Prostate gland (tissue), 2 donors: ENCODE data around the gene ZGPAT. TPM values are rescaled to one million over a fixed set of nuclear protein-coding genes. Genes with fewer than 3 reads are reported as not detected.

Experiments used
- DNase-seq: peaks from one replicate; pipeline ENCODE4 v3.0.0-alpha.2; 2019; ENCODE audit warnings: low spot score
- H3K27ac ChIP-seq, 2 donors: fragments of 200-600 bp; sonication (generic); 2 replicates each; pipeline ENCODE4 v1.5.1; 2017 to 2019
- H3K27me3 ChIP-seq: fragments of 200-600 bp; sonication (generic); replicated peaks from 2 replicates; pipeline ENCODE4 v1.5.1; 2019; ENCODE audit not compliant: insufficient read depth
- H3K36me3 ChIP-seq, 2 donors: fragments of 200-600 bp; sonication (generic); 1 replicate in 1 of 2; 2 replicates in 1 of 2; pipeline versions ENCODE4 v1.5.1 to v1.8.1; 2017 to 2019
- H3K4me1 ChIP-seq: fragments of 200-600 bp; sonication (generic); replicated peaks from 2 replicates; pipeline ENCODE4 v1.5.1; 2019
- H3K4me3 ChIP-seq, 2 donors: fragments of 200-600 bp; sonication (generic); 2 replicates each; pipeline ENCODE4 v1.5.1; 2017 to 2019
- H3K9me3 ChIP-seq: fragments of 200-600 bp; sonication (generic); 2 replicates; pipeline ENCODE4 v1.5.1; 2017
- POLR2A ChIP-seq: fragments of 450-650 bp; IDR thresholded peaks from one replicate; pipeline ENCODE4 v1.6.1; 2016; ENCODE audit warnings: antibody characterized with exemption, mild to moderate bottlenecking
- POLR2AphosphoS5 ChIP-seq: sonication (generic); formaldehyde crosslinking; IDR thresholded peaks from one replicate; pipeline ENCODE4 v1.6.1; 2017; ENCODE audit warnings: antibody characterized with exemption
- WGBS: methylation state at CpG from one replicate; pipeline ENCODE4 v1.1.5; 2018; 5-methylcytosine and 5-hydroxymethylcytosine counted together
- intact Hi-C: fragments of 100-400 bp; cut with DNase I; formaldehyde crosslinking; loops from one replicate; pipeline ENCODE4 v1.14.2; 2022
- total RNA-seq, 2 donors: library from RNA; depleted of rRNA; stranded (reverse); fragments of >200 nt; gene quantifications; one replicate each; pipeline ENCODE4 v1.1.0, GENCODE V29; 2016
- TF ChIP-seq, protein P1 (sequence below), 4 experiments: fragments of 200-600 bp in 2 of 4; fragments of 450-650 bp in 2 of 4; sonication (generic) in 2 of 4; IDR thresholded peaks; 1 replicate in 3 of 4; 2 replicates in 1 of 4; pipeline ENCODE4 v1.5.1; 2016 to 2019; ENCODE audit warnings: antibody characterized with exemption in 4 of 4, mild to moderate bottlenecking in 2 of 4, moderate library complexity in 2 of 4

ZGPAT gene
- total RNA-seq, 2 donors from 2014 or later, result 29.3 to 55.5 TPM

DNA sequence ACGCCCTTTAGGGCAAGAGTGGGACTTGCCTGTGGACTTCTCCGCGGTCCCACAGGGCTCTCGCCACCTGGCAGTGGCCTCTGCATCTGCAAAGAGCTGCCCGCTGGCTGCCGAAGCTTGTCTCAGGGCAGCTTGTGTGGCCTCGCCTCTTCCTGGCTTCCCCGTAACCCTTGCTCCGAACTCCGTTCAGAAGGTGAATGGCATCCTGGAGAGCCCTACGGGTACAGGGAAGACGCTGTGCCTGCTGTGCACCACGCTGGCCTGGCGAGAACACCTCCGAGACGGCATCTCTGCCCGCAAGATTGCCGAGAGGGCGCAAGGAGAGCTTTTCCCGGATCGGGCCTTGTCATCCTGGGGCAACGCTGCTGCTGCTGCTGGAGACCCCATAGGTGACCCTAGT lies 46.7 kb upstream of the ZGPAT start:
- Histone ChIP-seq H3K27me3 (no peaks in the 10 kb centered on the region), H3K4me1 (peaks cover 6% of the 10 kb centered on the region), H3K36me3 (peaks cover 0 to 5% of the 10 kb centered on the region in 2 donors), H3K4me3 (no peak overlapping the region), H3K27ac (no peak overlapping the region), H3K9me3 (no peaks in the 10 kb centered on the region)
- 93% methylated on average over 22 of the region's 22 CpGs for WGBS
- no peak for DNase-seq
- intact Hi-C loops, result no loop called here
- TF ChIP-seq, protein P1, sequence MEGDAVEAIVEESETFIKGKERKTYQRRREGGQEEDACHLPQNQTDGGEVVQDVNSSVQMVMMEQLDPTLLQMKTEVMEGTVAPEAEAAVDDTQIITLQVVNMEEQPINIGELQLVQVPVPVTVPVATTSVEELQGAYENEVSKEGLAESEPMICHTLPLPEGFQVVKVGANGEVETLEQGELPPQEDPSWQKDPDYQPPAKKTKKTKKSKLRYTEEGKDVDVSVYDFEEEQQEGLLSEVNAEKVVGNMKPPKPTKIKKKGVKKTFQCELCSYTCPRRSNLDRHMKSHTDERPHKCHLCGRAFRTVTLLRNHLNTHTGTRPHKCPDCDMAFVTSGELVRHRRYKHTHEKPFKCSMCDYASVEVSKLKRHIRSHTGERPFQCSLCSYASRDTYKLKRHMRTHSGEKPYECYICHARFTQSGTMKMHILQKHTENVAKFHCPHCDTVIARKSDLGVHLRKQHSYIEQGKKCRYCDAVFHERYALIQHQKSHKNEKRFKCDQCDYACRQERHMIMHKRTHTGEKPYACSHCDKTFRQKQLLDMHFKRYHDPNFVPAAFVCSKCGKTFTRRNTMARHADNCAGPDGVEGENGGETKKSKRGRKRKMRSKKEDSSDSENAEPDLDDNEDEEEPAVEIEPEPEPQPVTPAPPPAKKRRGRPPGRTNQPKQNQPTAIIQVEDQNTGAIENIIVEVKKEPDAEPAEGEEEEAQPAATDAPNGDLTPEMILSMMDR (IDR thresholded peaks at IDR 0.05), result no peak
- no peak for TF ChIP-seq POLR2A
- TF ChIP-seq POLR2AphosphoS5, result no peak

DNA sequence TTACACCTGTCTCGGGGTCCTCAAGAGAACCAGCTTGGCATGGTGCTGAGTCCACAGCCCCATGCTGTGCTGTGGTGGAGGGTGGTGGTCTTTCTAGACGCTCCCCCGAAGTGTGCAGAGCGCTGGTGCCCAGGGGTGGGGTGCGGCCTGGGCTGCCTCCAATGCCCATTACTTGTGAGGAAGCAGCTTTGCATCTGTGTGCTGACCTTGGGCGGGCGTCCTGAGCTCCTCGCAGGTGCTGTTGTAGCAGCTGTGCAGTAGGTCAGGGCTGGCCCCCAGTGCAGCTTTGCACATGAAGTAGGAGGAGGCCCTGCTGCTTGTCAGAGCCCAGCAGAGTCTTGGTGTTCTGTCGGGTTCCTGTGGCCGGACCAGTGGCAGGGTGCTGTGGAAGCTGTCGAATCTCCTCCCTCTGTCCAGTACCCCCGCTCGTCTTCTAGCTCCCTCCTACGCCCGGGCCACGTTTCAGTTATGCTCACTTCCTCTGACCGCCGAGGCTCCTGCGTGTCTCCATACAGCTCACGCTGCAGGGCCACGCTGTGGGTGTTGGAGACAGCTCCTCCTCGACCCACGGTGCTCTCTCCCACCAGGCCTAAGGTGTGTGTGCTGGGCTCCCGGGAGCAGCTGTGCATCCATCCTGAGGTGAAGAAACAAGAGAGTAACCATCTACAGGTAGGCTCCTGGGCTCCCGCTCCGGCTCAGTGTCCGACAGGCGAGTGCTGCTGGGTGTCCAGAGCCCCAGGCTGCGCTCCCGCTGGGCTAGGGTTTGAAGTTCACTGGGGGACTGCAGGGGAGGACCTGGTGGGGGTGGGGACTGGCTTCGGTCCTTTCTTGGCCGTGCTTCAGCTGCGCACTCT lies 45.7 kb upstream of the ZGPAT start:
- no peak overlapping the region for H3K4me3 ChIP-seq
- no peak overlapping the region for H3K27ac ChIP-seq
- WGBS, result 95% methylated on average over 28 of the region's 33 CpGs
- TF ChIP-seq POLR2AphosphoS5 (no peak), POLR2A (no peak)
- TF ChIP-seq, protein P1 (IDR thresholded peaks at IDR 0.05), result no peak
- H3K4me1 ChIP-seq, result peaks cover 6% of the 10 kb centered on the region
- no peaks in the 10 kb centered on the region for H3K27me3 ChIP-seq
- DNase-seq, result no peak
- intact Hi-C loops, result no loop called here
- peaks cover 3 to 5% of the 10 kb centered on the region in 2 donors for H3K36me3 ChIP-seq
- H3K9me3 ChIP-seq, result no peaks in the 10 kb centered on the region

- DNase-seq, result no peak
- Histone ChIP-seq H3K4me1 (peaks cover 6% of the 10 kb centered on the region), H3K27me3 (no peaks in the 10 kb centered on the region), H3K27ac (no peak overlapping the region), H3K36me3 (peaks cover 5 to 9% of the 10 kb centered on the region in 2 donors), H3K4me3 (no peak overlapping the region), H3K9me3 (no peaks in the 10 kb centered on the region)
- 92% methylated on average over 9 of the region's 9 CpGs for WGBS
- TF ChIP-seq POLR2A (no peak), POLR2AphosphoS5 (no peak)
- TF ChIP-seq, protein P1 (IDR thresholded peaks at IDR 0.05), result no peak
- intact Hi-C loops, result no loop called here
These were observed 45.0 kb upstream of the ZGPAT start for GRCh38 chr20:63662813-63663189.

GRCh38 chr20:63663332-63664066 lies 44.3 kb upstream of the ZGPAT start:
- Histone ChIP-seq H3K27ac (no peak overlapping the region), H3K27me3 (no peaks in the 10 kb centered on the region), H3K4me1 (peaks cover 6% of the 10 kb centered on the region), H3K9me3 (no peaks in the 10 kb centered on the region), H3K4me3 (no peak overlapping the region), H3K36me3 (peaks cover 5 to 9% of the 10 kb centered on the region in 2 donors)
- DNase-seq, result no peak
- intact Hi-C loops, result no loop called here
- TF ChIP-seq POLR2A (no peak), POLR2AphosphoS5 (no peak)
- TF ChIP-seq, protein P1 (IDR thresholded peaks at IDR 0.05), result no peak
- WGBS, result 92% methylated on average over 26 of the region's 26 CpGs
